ENCODE measurements around the gene WNT3A. TPM values are rescaled to one million over a fixed set of nuclear protein-coding genes. Genes with fewer than 3 reads are reported as not detected.
A peak's percentile ranks its signal among the peaks of the same experiment; 100 is the strongest.

Gene WNT3A
- total and polyA plus RNA-seq, 9 of the 15 experiments (the other 6 are each of a cell fraction or from before 2014, with no cell fraction given), result not detected

DNA sequence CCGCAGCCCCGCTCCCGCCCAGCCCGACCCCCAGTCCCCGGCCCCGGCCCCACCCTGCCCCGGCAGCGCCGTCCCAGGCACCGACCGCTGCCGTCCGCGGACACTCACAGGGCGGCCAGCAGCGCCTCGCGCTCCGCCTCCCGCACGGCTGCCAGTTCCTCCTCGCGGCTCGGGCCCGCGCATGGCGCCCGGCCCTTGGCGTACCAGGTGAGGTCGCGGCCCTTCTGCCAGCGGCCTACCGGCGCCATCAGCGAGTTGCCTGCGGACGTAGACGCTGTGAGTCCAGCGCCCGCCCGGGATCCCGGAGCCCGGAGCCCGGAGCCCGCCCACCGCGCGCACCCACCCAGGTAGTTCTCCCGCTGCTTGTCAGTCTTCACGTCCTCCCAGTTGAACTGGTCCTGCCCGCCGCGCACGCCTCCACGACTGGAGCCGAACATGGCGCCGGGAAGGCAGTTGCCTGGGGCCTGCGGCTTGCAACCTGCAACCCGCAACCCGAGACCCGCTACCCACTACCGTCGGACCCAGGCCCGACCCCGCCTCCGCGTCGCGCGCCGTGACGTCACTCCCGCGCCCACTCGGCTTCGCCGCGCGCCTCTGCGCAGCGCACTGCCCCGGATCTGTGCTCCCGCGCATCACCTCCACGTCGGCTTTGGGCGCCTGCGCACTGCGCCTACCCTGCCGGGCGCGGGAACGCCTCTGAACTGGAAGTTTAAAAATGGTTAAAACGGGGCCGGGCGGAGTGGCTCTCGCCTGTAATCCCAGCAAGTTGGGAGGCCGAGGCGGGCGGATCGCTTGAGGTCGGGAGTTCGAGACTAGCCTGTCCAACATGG, 96.2 kb downstream of the WNT3A start, which contains the start of gene C1orf35 (continued):
- TF ChIP-seq, protein P1, sequence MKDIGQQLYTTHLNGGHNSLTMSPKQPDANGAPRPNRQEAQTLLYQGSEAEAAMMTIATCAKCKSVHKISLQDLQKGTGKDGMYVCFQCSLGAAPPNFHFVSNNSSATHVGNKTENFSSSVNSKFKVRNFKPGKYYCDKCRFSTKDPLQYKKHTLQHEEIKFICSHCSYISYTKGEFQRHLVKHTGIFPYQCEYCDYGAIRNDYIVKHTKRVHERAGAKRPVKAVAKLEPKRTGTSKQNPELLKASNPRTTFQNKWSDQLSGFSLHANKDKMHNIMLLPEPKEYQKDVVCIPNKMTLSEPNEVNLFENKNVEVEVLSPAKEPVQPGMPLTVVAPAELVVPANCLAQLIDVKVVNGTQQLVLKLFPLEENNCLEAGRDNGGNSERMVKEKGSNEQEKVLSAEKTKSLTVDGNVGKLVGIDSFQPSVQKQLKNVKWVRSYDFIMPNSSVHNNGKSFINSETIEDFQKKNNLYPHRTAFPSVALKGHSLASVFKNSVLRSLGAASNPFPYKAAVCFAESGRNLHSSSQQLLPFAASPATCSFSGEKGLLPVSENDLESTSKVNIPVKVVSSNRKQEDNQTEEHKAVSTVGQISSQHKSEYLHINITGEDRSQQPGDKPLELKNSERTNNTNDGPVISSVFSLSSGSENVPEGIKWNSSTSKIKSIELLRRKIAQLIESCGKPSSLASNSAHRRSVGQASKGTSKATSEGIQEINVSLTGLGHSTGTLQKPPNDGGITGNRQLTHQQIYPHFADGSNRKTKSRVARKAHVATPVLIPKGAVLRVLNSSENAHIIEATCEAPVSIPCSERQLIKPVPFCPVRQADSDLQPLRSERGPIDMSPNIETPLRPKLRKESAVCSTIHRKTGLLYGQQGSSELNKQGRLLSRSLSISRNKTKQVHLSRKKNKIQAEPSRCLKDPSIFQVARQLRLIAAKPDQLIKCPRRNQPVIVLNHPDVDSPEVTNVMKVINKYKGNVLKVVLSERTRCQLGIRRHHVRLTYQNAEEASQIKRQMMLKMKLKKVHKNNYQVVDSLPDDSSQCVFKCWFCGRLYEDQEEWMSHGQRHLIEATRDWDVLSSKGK (CRISPR knock-in tag; IDR thresholded peaks at IDR 0.05), result no peak
- no peak; the same call in 1 of the 2 replicates for TF ChIP-seq PHF21A (IDR thresholded peaks at IDR 0.05; ENCODE audit: borderline replicate concordance, low read depth)
- TF ChIP-seq KLF1 (tag; IDR thresholded peaks at IDR 0.05), result peak; percentile 38; the same call in 1 of the 2 replicates
- no peak for TF ChIP-seq DDX20 (tag; IDR thresholded peaks at IDR 0.05; ENCODE audit: low read depth)
- TF ChIP-seq POLR2AphosphoS2 (IDR thresholded peaks at IDR 0.05; ENCODE audit: low read length), result no peak
- no peak for TF ChIP-seq ZNF778 (CRISPR knock-in tag; IDR thresholded peaks at IDR 0.05)
- TF ChIP-seq, protein P2, sequence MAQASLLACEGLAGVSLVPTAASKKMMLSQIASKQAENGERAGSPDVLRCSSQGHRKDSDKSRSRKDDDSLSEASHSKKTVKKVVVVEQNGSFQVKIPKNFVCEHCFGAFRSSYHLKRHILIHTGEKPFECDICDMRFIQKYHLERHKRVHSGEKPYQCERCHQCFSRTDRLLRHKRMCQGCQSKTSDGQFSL (CRISPR knock-in tag; IDR thresholded peaks at IDR 0.05), result no peak; the same call in 1 of the 2 replicates
- TF ChIP-seq, protein P2 (tag; IDR thresholded peaks at IDR 0.05), result no peak
- TF ChIP-seq NCOA6 (IDR thresholded peaks at IDR 0.05), result peak; percentile 88
- TF ChIP-seq NCOA1 (IDR thresholded peaks at IDR 0.05; ENCODE audit: low read depth), result no peak
- peak; percentile 67 for TF ChIP-seq NFIC (IDR thresholded peaks at IDR 0.05)
- TF ChIP-seq RBM34 (IDR thresholded peaks at IDR 0.05; ENCODE audit: borderline replicate concordance, insufficient read depth, low read length), result 0 out of 2 replicates have a peak, but pooled peaks have one; percentile 76
- no peak for TF ChIP-seq NFYB (IDR thresholded peaks at IDR 0.05; ENCODE audit: extremely low read depth, insufficient read length)
- no peak for TF ChIP-seq ZNF444 (CRISPR knock-in tag; IDR thresholded peaks at IDR 0.05)
- peak; percentile 7; the same call in 1 of the 2 replicates for TF ChIP-seq ZNF121 (CRISPR knock-in tag; conservative IDR thresholded peaks at IDR 0.05)
- no peak for TF ChIP-seq ZNF551 (CRISPR knock-in tag; IDR thresholded peaks at IDR 0.05)
- TF ChIP-seq CREM (IDR thresholded peaks at IDR 0.05; ENCODE audit: low read depth), result peak; percentile 100
- TF ChIP-seq CAMTA2 (CRISPR knock-in tag; conservative IDR thresholded peaks at IDR 0.05), result no peak
- TF ChIP-seq, protein P3, sequence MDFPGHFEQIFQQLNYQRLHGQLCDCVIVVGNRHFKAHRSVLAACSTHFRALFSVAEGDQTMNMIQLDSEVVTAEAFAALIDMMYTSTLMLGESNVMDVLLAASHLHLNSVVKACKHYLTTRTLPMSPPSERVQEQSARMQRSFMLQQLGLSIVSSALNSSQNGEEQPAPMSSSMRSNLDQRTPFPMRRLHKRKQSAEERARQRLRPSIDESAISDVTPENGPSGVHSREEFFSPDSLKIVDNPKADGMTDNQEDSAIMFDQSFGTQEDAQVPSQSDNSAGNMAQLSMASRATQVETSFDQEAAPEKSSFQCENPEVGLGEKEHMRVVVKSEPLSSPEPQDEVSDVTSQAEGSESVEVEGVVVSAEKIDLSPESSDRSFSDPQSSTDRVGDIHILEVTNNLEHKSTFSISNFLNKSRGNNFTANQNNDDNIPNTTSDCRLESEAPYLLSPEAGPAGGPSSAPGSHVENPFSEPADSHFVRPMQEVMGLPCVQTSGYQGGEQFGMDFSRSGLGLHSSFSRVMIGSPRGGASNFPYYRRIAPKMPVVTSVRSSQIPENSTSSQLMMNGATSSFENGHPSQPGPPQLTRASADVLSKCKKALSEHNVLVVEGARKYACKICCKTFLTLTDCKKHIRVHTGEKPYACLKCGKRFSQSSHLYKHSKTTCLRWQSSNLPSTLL (IDR thresholded peaks at IDR 0.05), result no peak
- TF ChIP-seq CHD4 (IDR thresholded peaks at IDR 0.05; ENCODE audit: insufficient read depth, insufficient replicate concordance, low read depth, low read length, poor library complexity, severe bottlenecking), result no peak
- no peak for TF ChIP-seq PTTG1 (tag; IDR thresholded peaks at IDR 0.05; ENCODE audit: low read depth)
